HG03095 (cell line): ENCODE measurements around the gene HDAC5.
"Not testable (repeated sequence)": the region's sequence is repeated elsewhere in the genome, so short reads cannot be mapped to it uniquely, and the experiment has no call there.

ENCODE experiments used
- ATAC-seq: cut with Tn5 transposase; IDR thresholded peaks from one replicate; pipeline ENCODE4 v1.9.1; 2021; ENCODE audit warnings: moderate library complexity; ENCODE audit not compliant: unreplicated experiment

The HDAC5 gene

DNA sequence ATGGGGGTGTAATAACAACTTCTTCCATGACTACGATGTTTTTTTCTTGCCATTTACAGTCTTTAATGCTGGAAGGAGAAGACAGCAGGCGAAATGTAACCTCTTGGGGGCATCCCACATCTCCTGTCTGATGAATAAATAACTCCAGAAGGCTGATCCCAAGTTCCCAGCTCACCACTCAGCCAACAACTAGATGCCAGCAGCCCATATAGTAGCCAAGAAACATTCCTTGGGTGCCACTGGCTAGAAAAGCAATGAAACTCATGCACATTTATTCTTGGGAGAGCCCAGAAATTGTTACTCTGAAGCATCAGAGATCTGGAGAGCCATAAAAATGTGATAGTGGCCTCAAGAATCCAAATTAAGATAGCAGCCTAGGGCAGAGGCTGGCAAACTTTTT lies 86.0 kb downstream of the HDAC5 start:
- no peak for ATAC-seq

GRCh38 chr17:44034688-44035087 lies 88.8 kb downstream of the HDAC5 start:
- not testable (repeated sequence) for ATAC-seq

DNA sequence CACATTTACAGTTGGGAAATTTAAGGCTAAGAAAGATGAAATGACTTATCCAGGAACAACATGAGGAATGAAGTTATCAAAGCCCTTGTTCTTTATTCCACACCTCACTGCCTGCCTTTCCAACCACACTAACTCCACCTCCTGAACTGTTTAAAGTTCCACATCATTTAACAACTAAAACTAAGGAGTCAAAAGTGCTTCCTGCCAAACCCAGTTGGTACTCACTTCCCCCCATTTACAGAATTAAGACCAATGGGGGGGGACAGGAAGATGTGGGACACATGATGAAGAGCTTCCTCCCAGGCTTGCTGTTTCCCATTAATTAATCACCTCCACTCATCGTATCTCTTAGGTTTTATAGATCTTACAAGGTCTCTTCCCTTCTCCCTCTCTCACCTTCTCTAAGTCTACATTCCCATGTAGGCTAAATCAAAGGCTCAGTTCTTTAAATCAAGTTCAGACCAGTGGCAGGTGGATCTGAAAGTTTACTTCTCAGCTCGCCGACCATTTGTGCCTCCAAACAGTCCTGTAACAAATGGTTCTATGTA lies 89.5 kb downstream of the HDAC5 start:
- ATAC-seq: no peak

- ATAC-seq: no peak
These were observed 93.0 kb downstream of the HDAC5 start for GRCh38 chr17:44030482-44030881.

GRCh38 chr17:44029736-44030135 lies 93.7 kb downstream of the HDAC5 start:
- no peak for ATAC-seq
